OCI-LY3 (cell line): ENCODE results near the gene TGFBR3L.
A peak's percentile ranks its signal among the peaks of the same experiment; 100 is the strongest.
"Not testable (repeated sequence)": the region's sequence is repeated elsewhere in the genome, so short reads cannot be mapped to it uniquely, and the experiment has no call there.

Source experiments
- H2AFZ ChIP-seq: fragments of 200-600, 300-600 bp; shearing (Covaris generic); 2 replicates; pipeline ENCODE4 v1.6.0; 2014; ENCODE audit warnings: antibody characterized with exemption, low read depth, low read length
- H3K27ac ChIP-seq: fragments of 200-600, 300-600 bp; sonication (generic); 2 replicates; pipeline ENCODE4 v1.5.1; 2014; ENCODE audit warnings: mild to moderate bottlenecking, low read length, moderate library complexity, mixed read lengths
- H3K27me3 ChIP-seq: fragments of 200-600, 300-600 bp; sonication (generic); 2 replicates; pipeline ENCODE4 v1.6.1; 2014; ENCODE audit warnings: low read depth, low read length, mixed read lengths
- H3K36me3 ChIP-seq: fragments of 200-600, 300-600 bp; sonication (generic); replicated peaks from 2 replicates; pipeline ENCODE3; 2014; ENCODE audit warnings: low read depth, low read length, mixed read lengths
- H3K4me1 ChIP-seq: fragments of 300-600, 200-600 bp; sonication (generic); 2 replicates; pipeline ENCODE4 v1.6.1; 2014; ENCODE audit warnings: low read length, mixed read lengths
- H3K4me2 ChIP-seq: fragments of 200-600, 300-600 bp; sonication (generic); 2 replicates; pipeline ENCODE4 v1.6.1; 2014; ENCODE audit warnings: low read length, mixed read lengths
- H3K4me3 ChIP-seq: fragments of 300-600, 200-600 bp; sonication (generic); 2 replicates; pipeline ENCODE4 v1.5.1; 2014; ENCODE audit warnings: antibody characterized with exemption, mild to moderate bottlenecking, low read length, moderate library complexity
- H3K79me2 ChIP-seq: fragments of 300-600, 200-600 bp; shearing (Covaris generic); 2 replicates; pipeline ENCODE4 v1.6.1; 2014; ENCODE audit warnings: mild to moderate bottlenecking, low read length, mixed read lengths
- H3K9ac ChIP-seq: fragments of 300-600, 200-600 bp; shearing (Covaris generic); 2 replicates; pipeline ENCODE4 v1.6.0; 2014; ENCODE audit warnings: mild to moderate bottlenecking, low read length, moderate library complexity
- H3K9me3 ChIP-seq: fragments of 200-600, 300-600 bp; shearing (Covaris generic); 2 replicates; pipeline ENCODE4 v1.6.1; 2014; ENCODE audit warnings: low read length, mixed read lengths; ENCODE audit not compliant: insufficient read depth
- H4K20me1 ChIP-seq: fragments of 200-600, 300-600 bp; sonication (generic); 2 replicates; pipeline ENCODE4 v1.6.1; 2016; ENCODE audit warnings: low read length, mixed read lengths; ENCODE audit not compliant: insufficient read depth
- CTCF ChIP-seq: fragments of 200-600, 300-600 bp; sonication (generic); IDR thresholded peaks from 2 replicates; pipeline ENCODE4 v1.5.1; 2014; ENCODE audit warnings: antibody characterized with exemption, low read length, low read depth
- EZH2phosphoT487 ChIP-seq: fragments of 200-600 bp; shearing (Covaris generic); IDR thresholded peaks from 2 replicates; pipeline ENCODE4 v1.6.1; 2018; ENCODE audit warnings: antibody characterized with exemption, mixed run types, low read depth

The TGFBR3L gene

GRCh38 chr19:7915250-7916102 is 846 bp downstream of the TGFBR3L start:
- H3K79me2 ChIP-seq, result no peaks in the 10 kb centered on the region
- H3K4me3 ChIP-seq, result peak overlapping the region; percentile 77
- H3K9me3 ChIP-seq, result no peaks in the 10 kb centered on the region
- H2AFZ ChIP-seq, result no peak overlapping the region
- no peaks in the 10 kb centered on the region; the same call in 1 of the 2 replicates for H4K20me1 ChIP-seq
- H3K9ac ChIP-seq, result peak overlapping the region; percentile 67
- no peak for TF ChIP-seq CTCF
- no peak for TF ChIP-seq EZH2phosphoT487
- no peaks in the 10 kb centered on the region for H3K27me3 ChIP-seq
- no peak overlapping the region for H3K27ac ChIP-seq
- H3K36me3 ChIP-seq, result peaks cover 19% of the 10 kb centered on the region
- peaks cover 9% of the 10 kb centered on the region; the same call in 1 of the 2 replicates for H3K4me1 ChIP-seq
- peak overlapping the region; percentile 81 for H3K4me2 ChIP-seq

DNA sequence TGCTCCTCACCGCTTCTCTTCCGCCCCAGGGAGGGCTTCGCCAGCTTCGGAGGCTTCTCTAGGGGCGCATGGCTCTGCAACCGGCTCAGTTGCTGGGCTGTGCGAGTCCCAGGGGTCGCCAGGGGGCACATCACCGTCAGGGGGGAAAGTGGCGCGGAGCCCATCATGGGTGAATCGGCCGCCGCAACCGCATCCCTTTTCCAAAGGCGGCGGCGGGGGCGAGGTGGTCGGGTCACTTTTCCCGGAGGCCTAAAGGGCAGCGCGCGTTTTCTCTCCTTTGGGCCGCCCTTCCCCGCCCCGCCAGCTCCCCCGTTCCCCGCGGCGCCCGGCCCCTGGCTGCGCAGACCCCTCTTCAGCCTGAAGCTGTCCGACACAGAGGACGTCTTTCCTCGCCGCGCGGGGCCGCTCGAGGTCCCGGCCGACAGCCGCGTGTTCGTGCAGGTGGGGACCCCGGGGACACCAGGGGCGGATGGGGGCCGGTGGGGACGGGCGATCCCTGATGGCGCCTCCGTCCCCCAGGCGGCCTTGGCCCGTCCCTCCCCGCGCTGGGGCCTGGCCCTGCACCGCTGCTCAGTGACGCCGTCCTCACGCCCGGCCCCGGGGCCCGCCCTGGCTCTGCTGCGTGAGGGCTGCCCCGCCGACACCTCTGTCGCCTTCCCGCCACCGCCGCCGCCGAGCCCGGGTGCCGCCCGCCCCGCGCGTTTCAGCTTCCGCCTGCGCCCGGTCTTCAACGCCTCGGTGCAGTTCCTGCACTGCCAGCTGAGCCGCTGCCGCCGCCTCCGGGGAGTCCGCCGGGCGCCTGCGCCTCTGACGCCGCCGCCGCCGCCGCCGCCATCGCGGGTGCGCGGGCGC is 1.7 kb downstream of the TGFBR3L start:
- H3K27me3 ChIP-seq, result no peaks in the 10 kb centered on the region
- TF ChIP-seq EZH2phosphoT487 (no peak), CTCF (peak; percentile 23)
- peak overlapping the region; percentile 44 for H2AFZ ChIP-seq
- peak overlapping the region; percentile 67 for H3K9ac ChIP-seq
- H3K4me2 ChIP-seq, result peak overlapping the region; percentile 81
- H3K9me3 ChIP-seq, result no peaks in the 10 kb centered on the region
- peaks cover 3% of the 10 kb centered on the region; the same call in 1 of the 2 replicates for H4K20me1 ChIP-seq
- peaks cover 10% of the 10 kb centered on the region for H3K4me1 ChIP-seq
- peak overlapping the region; percentile 77 for H3K4me3 ChIP-seq
- peaks cover 12% of the 10 kb centered on the region for H3K36me3 ChIP-seq
- H3K79me2 ChIP-seq, result no peaks in the 10 kb centered on the region
- no peak overlapping the region for H3K27ac ChIP-seq

- H3K4me3 ChIP-seq, result peak overlapping the region; percentile 77
- no peaks in the 10 kb centered on the region for H3K79me2 ChIP-seq
- H2AFZ ChIP-seq, result peak overlapping the region; percentile 44; the same call in 1 of the 2 replicates
- peak overlapping the region; percentile 67 for H3K9ac ChIP-seq
- H3K36me3 ChIP-seq, result peaks cover 6% of the 10 kb centered on the region
- TF ChIP-seq EZH2phosphoT487, result no peak
- no peak overlapping the region for H3K27ac ChIP-seq
- H3K9me3 ChIP-seq, result no peaks in the 10 kb centered on the region
- H3K4me2 ChIP-seq, result peak overlapping the region; percentile 81
- H3K27me3 ChIP-seq, result no peaks in the 10 kb centered on the region
- peaks cover 7% of the 10 kb centered on the region; the same call in 1 of the 2 replicates for H4K20me1 ChIP-seq
- H3K4me1 ChIP-seq, result peaks cover 14% of the 10 kb centered on the region
Measured at GRCh38 chr19:7916955-7917266, 2.3 kb downstream of the TGFBR3L start.

DNA sequence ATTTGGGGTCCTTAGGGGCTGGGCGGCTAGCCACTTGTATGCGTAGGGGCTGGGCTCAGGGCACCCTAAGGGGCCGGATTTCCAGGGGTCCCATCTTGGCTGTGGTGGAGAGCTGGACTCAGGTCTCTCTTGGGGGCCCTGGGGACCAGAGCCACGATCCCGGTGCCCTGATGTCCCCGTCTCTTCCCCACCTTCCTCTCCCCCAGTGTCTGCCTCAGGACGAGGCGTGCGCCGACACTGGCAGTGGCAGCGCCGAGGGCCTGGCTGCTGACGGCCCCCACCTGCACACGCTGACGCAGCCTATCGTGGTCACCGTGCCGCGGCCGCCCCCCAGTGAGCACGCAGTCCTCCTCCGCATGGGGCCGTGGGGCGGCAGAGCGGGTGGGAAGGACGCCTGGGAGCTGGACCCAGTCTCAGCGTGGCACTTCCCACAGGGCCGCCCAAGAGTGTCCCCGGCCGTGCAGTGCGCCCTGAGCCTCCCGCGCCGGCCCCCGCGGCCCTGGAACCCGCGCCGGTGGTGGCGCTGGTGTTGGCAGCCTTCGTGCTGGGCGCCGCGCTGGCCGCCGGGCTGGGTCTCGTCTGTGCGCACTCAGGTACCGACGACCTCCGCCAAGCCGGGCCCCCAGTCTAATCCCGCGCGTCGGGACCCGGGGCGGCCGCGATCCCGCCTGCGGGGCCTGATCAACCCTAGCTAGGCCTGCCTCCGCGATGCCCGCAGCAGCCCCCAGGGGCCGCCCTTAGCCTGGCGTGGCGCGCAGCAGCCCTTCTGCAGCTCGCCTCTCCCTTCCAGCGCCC is 2.8 kb downstream of the TGFBR3L start:
- Histone ChIP-seq H3K79me2 (no peaks in the 10 kb centered on the region), H3K9ac (peak overlapping the region; percentile 67), H2AFZ (peak overlapping the region; percentile 44; the same call in 1 of the 2 replicates), H3K4me2 (peak overlapping the region; percentile 81), H4K20me1 (peaks cover 7% of the 10 kb centered on the region; the same call in 1 of the 2 replicates), H3K4me1 (peaks cover 14% of the 10 kb centered on the region), H3K4me3 (peak overlapping the region; percentile 77), H3K9me3 (no peaks in the 10 kb centered on the region), H3K36me3 (peaks cover 12% of the 10 kb centered on the region), H3K27ac (no peak overlapping the region), H3K27me3 (no peaks in the 10 kb centered on the region)
- TF ChIP-seq EZH2phosphoT487 (no peak), CTCF (peak; percentile 27)

DNA sequence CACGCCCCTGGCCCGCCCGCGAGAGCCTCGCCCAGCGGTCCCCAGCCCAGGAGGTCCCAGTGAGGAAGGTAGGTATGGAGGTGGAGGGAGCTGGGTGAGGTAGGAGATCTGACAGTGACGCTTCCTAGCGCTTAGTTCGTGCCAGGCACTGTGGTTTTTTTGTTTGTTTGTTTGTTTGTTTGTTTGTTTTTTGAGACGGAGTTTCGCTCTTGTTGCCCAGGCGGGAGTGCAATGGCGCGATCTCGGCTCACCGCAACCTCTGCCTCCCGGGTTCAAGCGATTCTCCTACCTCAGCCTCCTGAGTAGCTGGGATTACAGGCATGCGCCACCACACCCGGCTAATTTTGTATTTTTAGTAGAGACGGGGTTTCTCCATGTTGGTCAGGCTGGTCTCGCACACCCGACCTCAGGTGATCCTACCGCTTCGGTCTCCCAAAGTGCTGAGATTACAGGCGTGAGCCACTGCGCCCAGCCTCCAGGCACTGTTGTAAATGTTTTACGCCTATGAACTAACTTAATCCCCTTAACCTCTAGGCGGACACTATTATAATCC is 3.5 kb downstream of the TGFBR3L start:
- not testable (repeated sequence) for H3K27ac ChIP-seq, H2AFZ ChIP-seq, H3K79me2 ChIP-seq, H3K27me3 ChIP-seq, H3K36me3 ChIP-seq, H4K20me1 ChIP-seq, H3K9me3 ChIP-seq, H3K9ac ChIP-seq
- H3K4me2 ChIP-seq, result peak overlapping the region; percentile 81
- peak overlapping the region; percentile 77 for H3K4me3 ChIP-seq
- H3K4me1 ChIP-seq, result peaks cover 14% of the 10 kb centered on the region
